Panc1 (cell line): ENCODE measurements around the gene RNMT. TPM values are rescaled to one million over a fixed set of nuclear protein-coding genes. Genes with fewer than 3 reads are reported as not detected.

Experiments
- ATAC-seq: fragments of 200-7000 bp; cut with Tn5 transposase; 2 replicates; pipeline ENCODE4 v1.9.1; 2020; ENCODE audit warnings: mild to moderate bottlenecking, moderate library complexity
- BruUV-seq: library from RNA; stranded (reverse); fragments of 400-500 nt; replicated peaks from 2 replicates; lab custom pipeline; 2021; lab: Mats Ljungman, UMichigan
- CTCF ChIA-PET: fragments of 300-600 bp; sonication (Branson Sonifier 250); formaldehyde crosslinking; loops from one replicate; lab custom pipeline; 2022; ENCODE audit warnings: antibody characterized with exemption; lab: Charles Lee
- POLR2A ChIA-PET: fragments of 300-600 bp; sonication (Branson Sonifier 250); formaldehyde crosslinking; loops from one replicate; lab custom pipeline; 2022; ENCODE audit warnings: antibody characterized with exemption; lab: Charles Lee
- DNase-seq: peaks from one replicate; pipeline ENCODE4 v3.0.0-alpha.2; 2010; ENCODE audit warnings: low read depth, low spot score
- H3K27ac ChIP-seq: 2 replicates; pipeline ENCODE4 v1.5.1; 2011; ENCODE audit warnings: mild to moderate bottlenecking, low read length, inconsistent platforms
- H3K27me3 ChIP-seq: fragments of 200-500 bp; sonication (Bioruptor generic); 2 replicates; pipeline ENCODE4 v1.6.0; 2014; ENCODE audit warnings: low read length, inconsistent platforms; ENCODE audit not compliant: control insufficient read depth, insufficient read depth
- H3K36me3 ChIP-seq: fragments of 200-500 bp; sonication (Bioruptor generic); 2 replicates; pipeline ENCODE4 v1.5.1; 2014; ENCODE audit warnings: inconsistent platforms, mild to moderate bottlenecking, low read length, moderate library complexity; ENCODE audit not compliant: control insufficient read depth, insufficient read depth
- H3K4me1 ChIP-seq: 2 replicates; pipeline ENCODE4 v1.5.1; 2011; ENCODE audit warnings: inconsistent platforms, mild to moderate bottlenecking, low read length, moderate library complexity; ENCODE audit not compliant: control insufficient read depth, insufficient read depth
- H3K4me3 ChIP-seq, 2 experiments: 2 replicates each; pipeline ENCODE4 v1.5.1; 2011 to 2012; ENCODE audit warnings: low read depth in 2 of 2, low read length in 2 of 2, mild to moderate bottlenecking in 2 of 2, inconsistent platforms in 1 of 2, moderate library complexity in 1 of 2
- H3K9me3 ChIP-seq: fragments of 200-500 bp; sonication (Bioruptor generic); 2 replicates; pipeline ENCODE4 v1.5.1; 2014; ENCODE audit warnings: low read depth, mild to moderate bottlenecking, inconsistent platforms, low read length, moderate library complexity; ENCODE audit not compliant: control insufficient read depth, insufficient read depth
- POLR2AphosphoS5 ChIP-seq: IDR thresholded peaks from 2 replicates; pipeline ENCODE4 v1.6.1; 2012; ENCODE audit warnings: mild to moderate bottlenecking, low read depth, low read length, moderate library complexity
- REST ChIP-seq, 2 experiments: IDR thresholded peaks; 2 replicates each; pipeline ENCODE4 v1.6.1; 2011 to 2012; ENCODE audit warnings: low read depth in 2 of 2, control low read depth in 1 of 2, low read length in 1 of 2, mild to moderate bottlenecking in 1 of 2, moderate library complexity in 1 of 2; ENCODE audit not compliant: insufficient read depth in 1 of 2
- SIN3A ChIP-seq: IDR thresholded peaks from 2 replicates; pipeline ENCODE4 v1.6.1; 2012; ENCODE audit warnings: low read depth, mild to moderate bottlenecking, low read length, moderate library complexity, borderline replicate concordance; ENCODE audit not compliant: insufficient read depth
- TCF7L2 ChIP-seq: IDR thresholded peaks from 2 replicates; pipeline ENCODE4 v1.6.1; 2011; ENCODE audit warnings: mild to moderate bottlenecking, low read depth, low read length, inconsistent platforms
- in situ Hi-C: cut with HindIII; loops from 2 replicates; pipeline ENCODE4 v1.10.0; 2016; ENCODE audit warnings: low sequenced_read_pairs, low pct_unique_long_range_greater_than_20kb
- intact Hi-C: fragments of 100-400 bp; cut with micrococcal nuclease; formaldehyde crosslinking; loops from one replicate; pipeline ENCODE4 v1.10.0; 2022; ENCODE audit not compliant: unreplicated experiment
- total RNA-seq: library from RNA; stranded (reverse); gene quantifications from one replicate; pipeline ENCODE4 v1.2.1, GENCODE V29; 2021; ENCODE audit not compliant: unreplicated experiment
- TF ChIP-seq, protein P1 (sequence below): fragments of 450-650 bp; IDR thresholded peaks from 2 replicates; pipeline ENCODE4 v1.5.1; 2017; ENCODE audit warnings: mild to moderate bottlenecking

The RNMT gene
- total RNA-seq, 1 experiment from 2014 or later = 26.9 TPM

- POLR2A ChIA-PET = no interaction called here
- H3K36me3 ChIP-seq = no peaks in the 10 kb centered on the region; the same call in 1 of the 2 replicates
Measured at GRCh38 chr18:13680612-13681011, 45.9 kb upstream of the RNMT start.

GRCh38 chr18:13681701-13682100, 44.8 kb upstream of the RNMT start:
- in situ Hi-C loops = no loop called here
- intact Hi-C loops = no loop called here
- Histone ChIP-seq H3K4me1 (no peaks in the 10 kb centered on the region), H3K27ac (no peak overlapping the region), H3K27me3 (no peaks in the 10 kb centered on the region), H3K9me3 (no peaks in the 10 kb centered on the region; the same call in 1 of the 2 replicates), H3K4me3 (no peak overlapping the region), H3K36me3 (no peaks in the 10 kb centered on the region; the same call in 1 of the 2 replicates)
- ATAC-seq (no peak), DNase-seq (no peak)
- TF ChIP-seq TCF7L2 (no peak), POLR2AphosphoS5 (no peak), SIN3A (no peak), REST (IDR thresholded peaks at IDR 0.05; ENCODE audit: insufficient read depth in 1 of 2, low read depth in 2 of 2, low read length in 1 of 2) (no peak)
- TF ChIP-seq, protein P1, sequence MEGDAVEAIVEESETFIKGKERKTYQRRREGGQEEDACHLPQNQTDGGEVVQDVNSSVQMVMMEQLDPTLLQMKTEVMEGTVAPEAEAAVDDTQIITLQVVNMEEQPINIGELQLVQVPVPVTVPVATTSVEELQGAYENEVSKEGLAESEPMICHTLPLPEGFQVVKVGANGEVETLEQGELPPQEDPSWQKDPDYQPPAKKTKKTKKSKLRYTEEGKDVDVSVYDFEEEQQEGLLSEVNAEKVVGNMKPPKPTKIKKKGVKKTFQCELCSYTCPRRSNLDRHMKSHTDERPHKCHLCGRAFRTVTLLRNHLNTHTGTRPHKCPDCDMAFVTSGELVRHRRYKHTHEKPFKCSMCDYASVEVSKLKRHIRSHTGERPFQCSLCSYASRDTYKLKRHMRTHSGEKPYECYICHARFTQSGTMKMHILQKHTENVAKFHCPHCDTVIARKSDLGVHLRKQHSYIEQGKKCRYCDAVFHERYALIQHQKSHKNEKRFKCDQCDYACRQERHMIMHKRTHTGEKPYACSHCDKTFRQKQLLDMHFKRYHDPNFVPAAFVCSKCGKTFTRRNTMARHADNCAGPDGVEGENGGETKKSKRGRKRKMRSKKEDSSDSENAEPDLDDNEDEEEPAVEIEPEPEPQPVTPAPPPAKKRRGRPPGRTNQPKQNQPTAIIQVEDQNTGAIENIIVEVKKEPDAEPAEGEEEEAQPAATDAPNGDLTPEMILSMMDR = no peak
- BruUV-seq = no TSS peak
- ChIA-PET POLR2A (no interaction called here), CTCF (no interaction called here)

More at GRCh38 chr18:13680612-13681011, 45.9 kb upstream of the RNMT start:
- H3K27ac ChIP-seq = no peak overlapping the region
- H3K4me1 ChIP-seq = no peaks in the 10 kb centered on the region
- no peaks in the 10 kb centered on the region; the same call in 1 of the 2 replicates for H3K9me3 ChIP-seq
- intact Hi-C loops (no loop called here), in situ Hi-C loops (no loop called here)
- ATAC-seq (peak; percentile 75; the same call in 1 of the 2 replicates), DNase-seq (no peak)
- no peak overlapping the region for H3K4me3 ChIP-seq
- BruUV-seq = TSS peak; percentile 41
- TF ChIP-seq, protein P1 = peak; percentile 76
- TF ChIP-seq SIN3A (no peak), TCF7L2 (no peak)
- CTCF ChIA-PET = no interaction called here
- H3K27me3 ChIP-seq = no peaks in the 10 kb centered on the region
